Panc1 (cell line): ENCODE data around the gene RSPO3.

Source experiments
- CTCF ChIP-seq: fragments of 450-650 bp; IDR thresholded peaks from 2 replicates; pipeline ENCODE4 v1.5.1; 2017; ENCODE audit warnings: mild to moderate bottlenecking
- SIN3A ChIP-seq: IDR thresholded peaks from 2 replicates; pipeline ENCODE4 v1.6.1; 2012; ENCODE audit warnings: low read depth, mild to moderate bottlenecking, low read length, moderate library complexity, borderline replicate concordance; ENCODE audit not compliant: insufficient read depth

- no peak for TF ChIP-seq CTCF
- TF ChIP-seq SIN3A: no peak
Observed at GRCh38 chr6:127176146-127176545, 57.7 kb downstream of the RSPO3 start.
